PFSK-1 (cell line): Measurements from ENCODE around the gene SBK2. TPM values are rescaled to one million over a fixed set of nuclear protein-coding genes. Genes with fewer than 3 reads are reported as not detected.

Source experiments
- FOXP2 ChIP-seq: optimal IDR thresholded peaks from 2 replicates; pipeline ENCODE3; 2011; ENCODE audit warnings: borderline replicate concordance, control low read depth, inconsistent platforms; ENCODE audit not compliant: insufficient read depth; ENCODE audit errors: extremely low read length, extremely low read depth
- POLR2AphosphoS5 ChIP-seq: IDR thresholded peaks from 2 replicates; pipeline ENCODE4 v1.6.1; 2012; ENCODE audit warnings: low read depth, mild to moderate bottlenecking, control low read depth, low read length, moderate library complexity
- REST ChIP-seq, 2 experiments: IDR thresholded peaks; 2 replicates each; pipeline versions ENCODE4 v1.6.1 to v1.8.0; 2011 to 2012; ENCODE audit warnings: low read depth in 2 of 2, low read length in 2 of 2, control low read depth in 1 of 2, inconsistent platforms in 1 of 2, mild to moderate bottlenecking in 1 of 2, moderate library complexity in 1 of 2; ENCODE audit not compliant: insufficient read depth in 1 of 2
- SIN3A ChIP-seq: IDR thresholded peaks from 2 replicates; pipeline ENCODE4 v1.6.1; 2012; ENCODE audit warnings: mild to moderate bottlenecking, low read length, moderate library complexity, borderline replicate concordance; ENCODE audit not compliant: insufficient read depth
- TAF1 ChIP-seq: IDR thresholded peaks from 2 replicates; pipeline ENCODE4 v1.6.1; 2012; ENCODE audit warnings: low read length, control low read depth, borderline replicate concordance; ENCODE audit not compliant: insufficient read depth
- polyA plus RNA-seq: library from polyadenylated mRNA; unstranded; fragments of >200 nt; gene quantifications from one replicate; pipeline ENCODE4 v1.2.1, GENCODE V29; 2012; ENCODE audit warnings: low read depth, missing spikeins; ENCODE audit not compliant: insufficient read length

SBK2 gene
- 2.9 TPM for polyA plus RNA-seq

- TF ChIP-seq POLR2AphosphoS5, result no peak
- no peak for TF ChIP-seq SIN3A
Measured at GRCh38 chr19:55536951-55537740, at the start of gene SBK2. Gene SBK2 (minus strand): TSS chr19:55537133. CDS start chr19:55536294, 839 bp downstream.

GRCh38 chr19:55585658-55586339, 48.9 kb upstream of the SBK2 start:
- TF ChIP-seq SIN3A (0 out of 2 replicates have a peak, but pooled peaks have one; percentile 9), REST (IDR thresholded peaks at IDR 0.05; ENCODE audit: insufficient read depth in 1 of 2, low read depth in 2 of 2, low read length in 2 of 2) (0 out of 4 replicates have a peak, but pooled peaks of 1 of the 2 experiments have one; percentile 29), POLR2AphosphoS5 (peak; percentile 68), FOXP2 (no peak), TAF1 (peak; percentile 45; the same call in 1 of the 2 replicates)

- no peak for TF ChIP-seq POLR2AphosphoS5
- no peak for TF ChIP-seq SIN3A
- no peak for TF ChIP-seq TAF1
- TF ChIP-seq REST (IDR thresholded peaks at IDR 0.05; ENCODE audit: insufficient read depth in 1 of 2, low read depth in 2 of 2, low read length in 2 of 2), result no peak
Measured at GRCh38 chr19:55584871-55585270, 47.9 kb upstream of the SBK2 start.

GRCh38 chr19:55581823-55582223, 44.9 kb upstream of the SBK2 start:
- no peak for TF ChIP-seq POLR2AphosphoS5
- TF ChIP-seq REST (IDR thresholded peaks at IDR 0.05; ENCODE audit: insufficient read depth in 1 of 2, low read depth in 2 of 2, low read length in 2 of 2), result no peak
- TF ChIP-seq TAF1, result no peak
- no peak for TF ChIP-seq FOXP2
- no peak for TF ChIP-seq SIN3A

GRCh38 chr19:55581145-55581822, 44.4 kb upstream of the SBK2 start:
- TF ChIP-seq SIN3A (peak; percentile 79; the same call in 1 of the 2 replicates), REST (IDR thresholded peaks at IDR 0.05; ENCODE audit: insufficient read depth in 1 of 2, low read depth in 2 of 2, low read length in 2 of 2) (peak; percentile 91 to 99), FOXP2 (no peak), TAF1 (peak; percentile 14; the same call in 1 of the 2 replicates), POLR2AphosphoS5 (no peak)
